HUDEP-2 (cell line): ENCODE measurements around the gene N4BP3.
A peak's percentile ranks its signal among the peaks of the same experiment; 100 is the strongest.
"Not testable (repeated sequence)": the region's sequence is repeated elsewhere in the genome, so short reads cannot be mapped to it uniquely, and the experiment has no call there.

ENCODE experiments used
- DNase-seq, 76 experiments: peaks; one replicate each; lab custom pipeline; 2025; ENCODE audit not compliant: unreplicated experiment in 76 of 76; lab: John Stamatoyannopoulos, UW

Gene N4BP3

GRCh38 chr5:178120607-178121357, 7.5 kb downstream of the N4BP3 start:
- DNase-seq, result peak in 70 of 76 experiments; percentile 19 to 89 (median 74)

- DNase-seq, result no peak
Observed at GRCh38 chr5:178121391-178122276, 8.3 kb downstream of the N4BP3 start.

GRCh38 chr5:178122346-178122745, 9.0 kb downstream of the N4BP3 start:
- no peak for DNase-seq

- peak in 46 of 76 experiments; percentile 5 to 65 (median 46) for DNase-seq
Observed at GRCh38 chr5:178123094-178123965, 10.0 kb downstream of the N4BP3 start.

GRCh38 chr5:178123966-178124925, 10.9 kb downstream of the N4BP3 start:
- DNase-seq, result peak in 12 of 76 experiments; percentile 6 to 50 (median 28)

GRCh38 chr5:178125253-178125906, 12.0 kb downstream of the N4BP3 start:
- no peak for DNase-seq

- DNase-seq, result peak in 16 of 76 experiments; percentile 7 to 44 (median 22)
Observed at GRCh38 chr5:178126556-178126955, 13.2 kb downstream of the N4BP3 start.

GRCh38 chr5:178127300-178128009, 14.1 kb downstream of the N4BP3 start:
- peak in 71 of 76 experiments; percentile 19 to 93 (median 71) for DNase-seq

GRCh38 chr5:178129296-178129695, 16.0 kb downstream of the N4BP3 start:
- DNase-seq, result no peak

- not testable (repeated sequence) for DNase-seq
Observed at GRCh38 chr5:178130234-178130575, 16.9 kb downstream of the N4BP3 start.

- DNase-seq, result peak in 73 of 76 experiments; percentile 24 to 87 (median 76)
Observed at GRCh38 chr5:178130576-178131445, 17.5 kb downstream of the N4BP3 start, which contains the start of gene RMND5B. RMND5B (plus strand) TSS chr5:178131014; CDS start chr5:178138120, 7,106 bp downstream.

- peak in 1 of 76 experiments; percentile 16 for DNase-seq
Observed at GRCh38 chr5:178131446-178131996, 18.2 kb downstream of the N4BP3 start.

GRCh38 chr5:178136990-178137389, 23.7 kb downstream of the N4BP3 start:
- no peak for DNase-seq

- no peak for DNase-seq
Observed at GRCh38 chr5:178137991-178138390, 24.7 kb downstream of the N4BP3 start.

- no peak for DNase-seq
Observed at GRCh38 chr5:178141550-178141949, 28.2 kb downstream of the N4BP3 start.

GRCh38 chr5:178142642-178143041, 29.3 kb downstream of the N4BP3 start:
- DNase-seq, result no peak

- no peak for DNase-seq
Observed at GRCh38 chr5:178143246-178143645, 29.9 kb downstream of the N4BP3 start.
